Brain microvascular endothelial cell (primary cell): ENCODE data around the gene XPO5.
"Not testable (repeated sequence)": the region's sequence is repeated elsewhere in the genome, so short reads cannot be mapped to it uniquely, and the experiment has no call there.

Experiments used
- DNase-seq: peaks from one replicate; pipeline ENCODE4 v3.0.0-alpha.2; 2020
- H3K27ac ChIP-seq: fragments of 250-450 bp; sonication (Bioruptor Pico); 2 replicates; pipeline ENCODE4 v1.5.1; 2020; ENCODE audit warnings: mild to moderate bottlenecking, moderate library complexity
- H3K27me3 ChIP-seq: fragments of 250-450 bp; sonication (Bioruptor Pico); replicated peaks from 2 replicates; pipeline ENCODE4 v1.5.1; 2020; ENCODE audit warnings: mild to moderate bottlenecking
- H3K36me3 ChIP-seq: fragments of 250-450 bp; sonication (Bioruptor Pico); replicated peaks from 2 replicates; pipeline ENCODE4 v1.5.1; 2020; ENCODE audit warnings: mild to moderate bottlenecking
- H3K4me3 ChIP-seq: 2 replicates; pipeline ENCODE4 v1.5.1; 2011; ENCODE audit warnings: low read depth, mild to moderate bottlenecking, control low read depth, low read length, moderate library complexity
- in situ Hi-C: cut with HindIII; loops from 2 replicates; pipeline ENCODE4 v1.10.0; 2017; ENCODE audit warnings: low sequenced_read_pairs, low pct_ligation_motif_present
- TF ChIP-seq, protein P1 (sequence below): IDR thresholded peaks from 2 replicates; pipeline ENCODE4 v1.5.1; 2011; ENCODE audit warnings: low read depth, mild to moderate bottlenecking, moderate library complexity, low read length, control low read depth, inconsistent platforms; ENCODE audit errors: missing control alignments

The XPO5 gene

DNA sequence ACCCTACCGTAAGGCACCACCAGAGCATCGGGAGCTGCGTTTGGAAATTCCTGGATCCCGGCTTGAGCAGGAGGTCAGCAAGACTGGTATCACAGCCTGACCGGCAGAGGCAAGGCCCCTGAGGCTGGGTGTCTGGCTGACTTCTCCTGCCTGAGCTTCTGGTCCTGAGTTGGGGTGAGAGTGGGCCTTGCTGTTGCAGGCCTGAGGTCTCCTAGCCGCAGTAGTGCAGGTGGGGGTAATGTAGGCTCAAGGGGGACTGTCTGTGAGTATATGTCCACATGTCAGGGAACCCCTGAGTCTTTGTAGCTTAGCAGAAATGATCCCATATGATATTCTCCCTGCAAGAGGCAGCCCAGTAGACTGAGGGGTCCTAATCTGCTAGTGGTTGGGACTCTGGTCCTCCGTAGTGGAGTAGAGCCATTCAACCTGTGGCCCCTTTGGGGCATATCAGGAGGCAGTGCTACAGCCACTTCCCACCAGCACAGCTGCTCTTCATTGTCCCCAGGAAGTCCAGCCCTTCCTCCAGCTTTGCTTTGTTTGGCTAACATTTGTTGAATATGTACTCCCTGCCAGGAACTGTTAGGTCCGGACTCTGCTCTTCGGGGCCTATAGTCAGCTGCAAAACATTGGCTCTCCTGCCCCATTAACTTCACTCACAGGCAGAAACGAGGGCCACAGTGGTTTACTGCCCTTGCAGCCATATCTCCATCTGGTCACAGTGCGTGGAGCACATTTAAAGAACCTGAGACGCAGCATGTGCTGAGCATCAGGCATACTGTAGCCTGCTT is 76.6 kb downstream of the XPO5 start:
- no peaks in the 10 kb centered on the region for H3K27me3 ChIP-seq
- TF ChIP-seq, protein P1, sequence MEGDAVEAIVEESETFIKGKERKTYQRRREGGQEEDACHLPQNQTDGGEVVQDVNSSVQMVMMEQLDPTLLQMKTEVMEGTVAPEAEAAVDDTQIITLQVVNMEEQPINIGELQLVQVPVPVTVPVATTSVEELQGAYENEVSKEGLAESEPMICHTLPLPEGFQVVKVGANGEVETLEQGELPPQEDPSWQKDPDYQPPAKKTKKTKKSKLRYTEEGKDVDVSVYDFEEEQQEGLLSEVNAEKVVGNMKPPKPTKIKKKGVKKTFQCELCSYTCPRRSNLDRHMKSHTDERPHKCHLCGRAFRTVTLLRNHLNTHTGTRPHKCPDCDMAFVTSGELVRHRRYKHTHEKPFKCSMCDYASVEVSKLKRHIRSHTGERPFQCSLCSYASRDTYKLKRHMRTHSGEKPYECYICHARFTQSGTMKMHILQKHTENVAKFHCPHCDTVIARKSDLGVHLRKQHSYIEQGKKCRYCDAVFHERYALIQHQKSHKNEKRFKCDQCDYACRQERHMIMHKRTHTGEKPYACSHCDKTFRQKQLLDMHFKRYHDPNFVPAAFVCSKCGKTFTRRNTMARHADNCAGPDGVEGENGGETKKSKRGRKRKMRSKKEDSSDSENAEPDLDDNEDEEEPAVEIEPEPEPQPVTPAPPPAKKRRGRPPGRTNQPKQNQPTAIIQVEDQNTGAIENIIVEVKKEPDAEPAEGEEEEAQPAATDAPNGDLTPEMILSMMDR: no peak
- no peak for DNase-seq
- no peak overlapping the region for H3K4me3 ChIP-seq
- in situ Hi-C loops: no loop called here
- H3K27ac ChIP-seq: no peak overlapping the region
- H3K36me3 ChIP-seq: peaks cover 41% of the 10 kb centered on the region

DNA sequence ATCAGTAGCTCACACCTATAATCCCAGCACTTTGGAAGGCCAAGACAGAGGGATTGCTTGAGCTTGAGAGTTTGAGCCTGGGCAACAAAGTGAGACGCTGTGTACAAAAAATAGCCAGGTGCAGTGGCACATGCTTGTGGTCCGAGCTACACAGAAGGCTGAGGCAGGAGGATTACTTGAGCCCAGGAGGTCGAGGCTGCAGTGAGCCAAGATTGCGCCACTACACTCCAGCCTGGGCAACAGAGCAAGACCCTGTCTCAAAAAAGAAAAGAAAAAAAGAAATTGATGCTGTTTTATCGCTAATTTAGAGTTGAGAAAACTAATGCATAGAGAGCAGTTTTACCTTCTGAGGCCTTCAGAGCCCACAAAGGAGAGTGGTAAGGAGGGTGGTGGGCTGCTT is 77.5 kb downstream of the XPO5 start:
- DNase-seq, H3K27me3 ChIP-seq, H3K27ac ChIP-seq, H3K4me3 ChIP-seq, in situ Hi-C loops: not testable (repeated sequence)
- H3K36me3 ChIP-seq: peaks cover 37% of the 10 kb centered on the region

GRCh38 chr6:43497689-43498088 is 78.1 kb downstream of the XPO5 start:
- Histone ChIP-seq H3K27me3 (no peaks in the 10 kb centered on the region), H3K36me3 (peaks cover 32% of the 10 kb centered on the region), H3K27ac (no peak overlapping the region), H3K4me3 (no peak overlapping the region)
- no peak for DNase-seq
- TF ChIP-seq, protein P1: no peak
- in situ Hi-C loops: no loop called here

GRCh38 chr6:43497129-43497396 is 78.8 kb downstream of the XPO5 start:
- Histone ChIP-seq H3K36me3 (peaks cover 27% of the 10 kb centered on the region), H3K27ac (no peak overlapping the region)

GRCh38 chr6:43496370-43497128 is 79.3 kb downstream of the XPO5 start:
- in situ Hi-C loops: no loop called here
- Histone ChIP-seq H3K4me3 (no peak overlapping the region), H3K36me3 (peaks cover 27% of the 10 kb centered on the region), H3K27ac (no peak overlapping the region), H3K27me3 (no peaks in the 10 kb centered on the region)
- TF ChIP-seq, protein P1: peak; percentile 77
- DNase-seq: peak; percentile 38

More at GRCh38 chr6:43497129-43497396, 78.8 kb downstream of the XPO5 start:
- TF ChIP-seq, protein P1: no peak
- in situ Hi-C loops: no loop called here
- no peak for DNase-seq
- no peak overlapping the region for H3K4me3 ChIP-seq
- no peaks in the 10 kb centered on the region for H3K27me3 ChIP-seq

DNA sequence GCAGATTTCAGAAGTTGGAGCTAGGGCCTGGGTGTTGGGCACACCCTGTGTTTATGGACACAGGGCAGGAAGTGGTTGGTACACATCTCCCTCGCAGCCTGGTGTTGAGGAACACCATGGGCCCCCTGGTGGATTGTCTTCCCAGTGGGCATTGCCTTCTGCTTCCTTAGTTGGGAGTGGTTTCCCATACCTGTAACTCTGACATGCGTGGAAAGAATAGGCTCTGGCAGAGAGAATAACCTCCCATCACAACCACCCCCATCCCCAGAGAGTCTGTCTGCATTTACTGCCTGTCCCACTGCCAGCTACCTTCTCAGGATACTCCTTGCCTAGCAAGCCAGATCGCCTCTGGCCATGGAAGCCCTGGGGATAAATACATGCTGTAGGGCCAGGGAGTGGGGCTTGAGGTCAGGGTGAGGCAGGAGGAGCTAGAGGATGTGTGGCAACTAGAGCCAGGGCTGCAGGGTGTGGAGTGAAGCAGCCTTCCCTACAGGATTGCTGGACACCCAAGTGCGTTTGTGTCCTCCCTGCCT is 80.4 kb downstream of the XPO5 start:
- Histone ChIP-seq H3K27me3 (no peaks in the 10 kb centered on the region), H3K27ac (no peak overlapping the region), H3K4me3 (no peak overlapping the region), H3K36me3 (peaks cover 23% of the 10 kb centered on the region)
- in situ Hi-C loops: no loop called here
- DNase-seq: no peak
- TF ChIP-seq, protein P1: peak; percentile 52
